ENCODE results near the gene OSBPL9.
"Not testable (repeated sequence)": the region's sequence is repeated elsewhere in the genome, so short reads cannot be mapped to it uniquely, and the experiment has no call there.

Gene OSBPL9

DNA sequence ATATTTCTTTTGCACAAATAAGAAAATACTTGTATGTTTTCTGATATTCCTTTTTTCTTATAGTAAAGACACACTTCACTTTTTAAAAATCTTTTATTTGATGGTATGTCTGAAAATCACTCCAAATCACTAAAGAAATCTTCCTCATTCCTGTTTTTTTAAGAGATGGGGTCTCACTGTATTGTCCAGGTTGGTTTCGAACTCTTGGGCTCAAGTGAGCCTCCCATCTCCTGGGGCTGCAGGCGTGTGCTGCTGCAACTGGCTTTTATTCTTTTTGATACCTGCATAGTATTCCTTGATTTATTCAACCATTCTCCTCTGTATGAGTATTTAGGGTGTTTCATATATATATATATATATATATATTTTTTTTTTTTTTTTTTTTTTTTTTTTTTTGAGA is 88.1 kb downstream of the OSBPL9 start:
- DNase-seq (ENCODE audit: low read depth, low spot score): no peak

DNA sequence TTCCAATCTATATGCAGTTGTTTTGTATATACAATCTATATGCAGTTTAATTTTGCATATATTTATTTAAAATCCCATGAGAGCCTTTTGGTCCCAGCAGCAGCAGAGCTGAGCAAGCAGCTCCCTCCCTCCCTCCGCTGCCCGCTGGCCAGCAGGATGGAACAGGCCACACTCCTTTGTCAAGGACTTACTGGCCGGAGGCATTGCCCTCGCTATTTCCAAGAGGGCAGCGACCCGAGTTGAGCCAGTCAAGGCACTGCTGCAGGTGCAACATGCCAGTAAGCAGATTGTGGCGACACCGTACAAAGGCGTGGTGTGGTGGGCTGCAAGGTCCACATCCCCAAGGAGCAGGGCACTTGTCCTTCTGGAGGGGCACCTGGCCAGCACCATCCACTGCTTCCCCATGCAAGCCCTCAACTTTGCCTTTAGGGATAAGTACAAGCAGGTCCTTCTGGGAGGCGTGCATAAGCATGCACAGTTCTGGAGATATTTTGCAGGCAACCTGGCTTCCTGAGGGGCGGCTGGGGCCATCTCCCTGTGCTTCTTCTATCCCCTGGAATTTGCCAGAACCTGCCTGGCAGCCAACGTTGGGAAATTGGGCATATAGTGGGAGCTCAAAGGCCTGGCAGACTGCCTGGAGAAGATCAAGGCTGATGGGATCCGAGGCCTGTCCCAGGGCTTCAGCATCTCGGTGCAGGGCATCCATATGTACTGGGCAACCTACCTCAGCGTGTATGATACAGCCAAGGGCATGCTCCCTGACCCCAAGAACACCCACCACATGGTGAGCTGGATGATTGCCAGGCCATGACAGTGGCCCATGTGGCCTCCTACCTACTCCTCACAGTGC is 92.2 kb downstream of the OSBPL9 start:
- no peak for DNase-seq (ENCODE audit: low read depth, low spot score)

DNA sequence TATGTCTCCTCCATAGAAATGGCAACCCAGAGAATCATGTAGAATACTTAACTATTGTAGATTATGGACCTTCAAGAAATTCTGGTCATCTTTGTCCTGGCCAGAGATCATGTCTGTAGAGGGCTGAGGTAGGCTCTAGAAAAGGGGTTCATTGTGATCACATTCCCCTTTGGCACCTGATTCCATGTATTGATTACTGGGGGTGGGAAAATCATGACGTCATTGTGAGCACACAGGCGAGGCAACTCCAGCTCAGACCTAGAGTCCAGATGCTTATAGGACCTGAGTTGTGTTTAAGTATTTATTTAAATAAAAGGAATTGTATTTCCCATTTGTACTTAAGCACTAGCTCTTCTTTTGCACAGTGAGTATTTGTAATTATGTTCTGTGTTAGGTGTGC is 93.1 kb downstream of the OSBPL9 start:
- no peak for DNase-seq (ENCODE audit: low read depth, low spot score)

DNA sequence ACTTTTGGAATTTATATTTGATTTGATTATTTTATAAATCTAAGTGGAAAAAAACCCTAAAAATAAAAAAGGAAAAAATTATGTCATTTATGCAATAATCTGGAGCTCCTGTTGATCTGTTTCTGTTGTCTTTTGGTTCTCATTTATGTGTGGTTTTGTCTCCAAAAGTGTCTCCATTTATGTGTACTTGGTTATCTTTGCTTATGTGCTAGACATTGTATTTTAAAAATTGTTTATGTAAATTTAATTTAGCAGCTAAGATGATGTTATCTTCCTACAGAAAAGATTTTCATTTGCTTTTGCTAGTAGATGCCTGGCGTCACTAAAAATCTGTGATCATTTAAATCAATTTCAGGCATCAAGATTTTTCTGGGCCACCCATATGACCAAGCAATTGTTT is 95.7 kb downstream of the OSBPL9 start:
- DNase-seq (ENCODE audit: low read depth, low spot score): no peak

DNA sequence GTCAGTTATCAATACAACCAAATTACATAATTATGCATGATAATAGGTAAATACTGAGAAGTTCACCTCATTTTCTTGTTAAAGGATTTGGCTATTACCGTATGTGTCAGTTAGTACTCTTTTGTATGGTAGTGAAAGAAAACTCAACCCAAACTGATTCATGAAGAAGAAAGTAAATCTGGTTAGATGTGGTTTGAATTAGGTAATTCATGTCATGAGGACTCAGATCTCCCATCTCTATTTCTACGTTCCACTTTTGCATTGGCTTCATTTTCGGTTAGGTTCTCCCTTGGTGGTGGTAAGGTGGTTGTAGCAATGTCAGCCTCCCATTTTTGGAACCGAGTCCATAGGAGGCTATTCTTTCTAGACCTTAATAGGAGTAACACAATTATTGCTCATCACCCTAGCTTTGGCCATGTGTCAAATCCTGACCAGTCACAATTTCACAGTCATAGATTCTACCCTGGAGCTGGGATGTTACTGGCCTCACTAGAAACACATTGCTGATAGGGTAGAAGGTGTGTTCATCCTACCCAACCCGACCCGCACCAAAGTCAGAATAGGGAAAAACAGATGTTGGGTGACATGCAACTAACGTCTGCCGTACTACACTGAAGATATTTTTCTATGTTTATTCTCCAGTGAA is 97.6 kb downstream of the OSBPL9 start:
- DNase-seq (ENCODE audit: low read depth, low spot score): no peak

- DNase-seq (ENCODE audit: low read depth, low spot score): no peak
These were observed 98.5 kb downstream of the OSBPL9 start for GRCh38 chr1:51715369-51715768.

DNA sequence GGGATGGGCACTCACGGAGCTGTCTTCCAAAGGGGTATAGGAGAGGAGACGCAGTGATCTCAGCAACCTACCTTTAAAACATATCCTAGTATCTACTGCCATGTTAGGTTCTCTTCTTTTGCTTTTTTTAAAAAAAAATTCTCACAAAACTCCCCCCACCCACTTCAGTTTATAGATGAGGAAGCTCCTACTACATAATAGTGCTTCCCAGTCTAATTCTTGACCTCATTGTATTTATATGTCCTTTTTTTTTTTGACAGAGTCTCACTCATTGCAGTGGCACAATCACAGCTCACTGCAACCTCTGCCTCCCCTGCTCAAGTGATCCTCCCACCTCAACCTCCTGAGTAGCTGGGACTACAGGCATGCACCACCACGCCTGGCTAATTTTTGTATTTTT is 99.9 kb downstream of the OSBPL9 start:
- DNase-seq (ENCODE audit: low read depth, low spot score): no peak

- no peak for DNase-seq (ENCODE audit: low read depth, low spot score)
These were observed 101.0 kb downstream of the OSBPL9 start for GRCh38 chr1:51717842-51718241.

- no peak for DNase-seq (ENCODE audit: low read depth, low spot score)
These were observed 102.3 kb downstream of the OSBPL9 start for GRCh38 chr1:51719146-51719545.

- DNase-seq (ENCODE audit: low read depth, low spot score): no peak
These were observed 107.9 kb downstream of the OSBPL9 start for GRCh38 chr1:51724797-51725196.

DNA sequence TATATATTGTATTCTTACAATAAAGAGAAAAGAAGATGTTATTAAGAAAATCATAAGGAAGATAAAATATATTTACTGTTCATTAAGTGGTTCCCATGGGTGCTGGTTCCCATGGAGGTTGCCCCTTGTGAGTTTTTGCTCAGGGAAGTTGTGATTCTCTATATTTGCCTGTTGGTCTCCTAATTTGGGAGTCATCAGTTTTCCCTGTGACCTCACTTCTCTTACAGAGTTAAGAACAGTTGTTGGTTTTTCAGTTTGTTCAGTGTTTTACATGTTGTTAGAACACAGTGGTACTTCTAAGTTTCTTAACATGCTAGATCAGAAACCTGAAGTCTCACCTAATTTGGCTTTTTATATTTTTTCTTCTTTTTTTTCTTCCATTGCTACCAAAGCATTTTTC is 109.2 kb downstream of the OSBPL9 start:
- no peak for DNase-seq (ENCODE audit: low read depth, low spot score)

DNA sequence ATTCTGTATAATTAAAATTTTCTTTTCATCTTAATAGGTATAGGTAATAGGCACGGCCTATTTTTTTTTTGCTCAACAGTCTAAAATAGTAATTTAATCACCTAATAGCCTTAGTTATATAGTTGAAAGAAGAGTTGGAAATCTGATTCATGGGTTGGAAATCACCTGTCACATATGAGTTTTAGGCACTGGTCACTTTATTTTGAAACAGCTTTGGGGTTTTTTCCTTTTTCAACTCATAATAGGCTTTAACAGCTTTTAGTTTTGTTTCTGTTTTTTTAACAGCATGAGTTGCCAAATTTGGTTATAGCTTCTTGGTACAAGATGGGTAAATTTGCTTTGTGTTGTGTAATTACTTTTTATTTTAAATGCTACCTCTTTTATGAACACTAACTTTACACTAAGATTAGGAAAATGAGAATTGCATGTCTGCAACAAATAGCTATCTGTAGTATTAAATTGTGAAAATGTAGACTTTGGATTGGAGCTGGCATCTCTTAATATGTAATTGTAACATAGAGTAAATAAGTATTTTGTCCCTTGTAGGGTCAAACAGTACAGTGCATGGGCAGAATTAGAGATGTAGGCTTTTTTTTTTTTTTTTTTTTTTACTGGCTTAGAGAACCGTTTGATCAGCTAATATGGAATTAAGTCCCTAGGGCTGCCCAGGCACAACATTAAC is 109.8 kb downstream of the OSBPL9 start:
- DNase-seq (ENCODE audit: low read depth, low spot score): no peak

- DNase-seq (ENCODE audit: low read depth, low spot score): no peak
These were observed 110.5 kb downstream of the OSBPL9 start for GRCh38 chr1:51727366-51727765.

- DNase-seq (ENCODE audit: low read depth, low spot score): no peak
These were observed 111.8 kb downstream of the OSBPL9 start for GRCh38 chr1:51728611-51729155.

GRCh38 chr1:51729156-51729823 is 112.4 kb downstream of the OSBPL9 start:
- DNase-seq (ENCODE audit: low read depth, low spot score): peak; percentile 71

DNA sequence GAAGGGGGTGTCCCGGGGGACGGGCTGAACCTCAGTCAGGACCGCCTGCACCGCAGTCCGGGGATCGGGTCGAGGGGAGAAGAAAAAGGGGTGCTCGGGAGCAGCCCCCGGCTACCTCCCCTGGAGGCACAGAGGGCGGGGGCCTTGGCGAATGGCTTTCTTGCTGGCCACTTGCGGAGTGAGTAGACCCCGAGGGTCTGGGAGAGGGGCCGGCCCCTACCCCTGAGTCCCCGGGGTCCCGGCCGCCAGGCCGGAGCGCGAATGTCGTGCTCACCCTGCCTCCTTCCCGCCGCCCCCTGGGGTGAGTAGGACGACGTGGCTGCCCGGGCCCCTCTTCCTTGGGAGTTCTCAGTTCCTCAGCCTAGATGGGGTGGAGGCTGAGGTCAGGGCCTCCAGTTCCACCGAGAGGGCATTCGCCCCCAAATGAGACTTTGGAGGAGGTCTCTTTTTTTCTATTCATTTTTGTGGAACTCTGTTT is 113.0 kb downstream of the OSBPL9 start:
- DNase-seq (ENCODE audit: low read depth, low spot score): no peak

DNA sequence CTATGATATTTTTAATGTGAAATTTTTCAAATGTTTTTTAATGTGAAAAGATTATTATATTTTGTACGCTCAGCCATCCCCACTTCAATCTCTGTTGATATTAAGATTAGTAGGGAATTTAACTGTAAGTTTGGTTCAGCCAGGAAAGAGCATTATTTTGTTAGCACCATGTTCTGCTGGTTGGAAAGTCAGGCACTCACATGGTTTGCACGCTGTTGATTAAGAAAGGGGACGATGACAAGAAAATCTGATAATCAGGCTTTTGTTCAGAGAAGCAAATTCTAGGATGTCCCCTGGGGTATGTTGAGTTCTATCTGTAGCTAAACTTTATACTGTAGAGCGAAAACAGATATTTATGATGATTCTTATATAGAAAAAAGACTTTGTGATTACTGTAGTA is 115.1 kb downstream of the OSBPL9 start:
- DNase-seq (ENCODE audit: low read depth, low spot score): no peak

GRCh38 chr1:51732701-51733425 is 116.0 kb downstream of the OSBPL9 start:
- DNase-seq (ENCODE audit: low read depth, low spot score): no peak

DNA sequence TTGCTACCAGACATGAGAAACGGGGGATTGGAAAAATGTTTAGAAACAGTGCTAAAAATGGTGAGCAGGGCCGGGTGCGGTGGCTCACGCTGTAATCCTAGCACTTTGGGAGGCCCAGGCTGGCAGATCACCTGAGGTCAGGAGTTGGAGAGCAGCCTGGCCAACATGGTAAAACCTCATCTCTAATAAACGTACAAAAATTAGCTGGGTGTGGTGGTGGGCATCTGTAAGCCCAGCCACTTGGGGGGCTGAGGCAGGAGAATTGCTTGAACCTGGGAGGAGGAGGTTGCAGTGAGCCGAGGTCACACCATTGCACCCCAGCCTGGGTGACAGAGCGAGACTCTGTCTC is 116.5 kb downstream of the OSBPL9 start:
- DNase-seq (ENCODE audit: low read depth, low spot score): not testable (repeated sequence)

- DNase-seq (ENCODE audit: low read depth, low spot score): no peak
These were observed 117.1 kb downstream of the OSBPL9 start for GRCh38 chr1:51733793-51734522.
